GM23248 (cell line): ENCODE data around the gene CAPN9.

Experiments
- EZH2 ChIP-seq: fragments of 200-600 bp; sonication (generic); IDR thresholded peaks from 2 replicates; pipeline ENCODE4 v1.6.1; 2018; ENCODE audit warnings: antibody characterized with exemption, mild to moderate bottlenecking; ENCODE audit not compliant: insufficient read depth, poor library complexity, severe bottlenecking
- EZH2phosphoT487 ChIP-seq: fragments of 200-600 bp; sonication (generic); IDR thresholded peaks from 2 replicates; pipeline ENCODE4 v1.6.1; 2018; ENCODE audit warnings: antibody characterized with exemption, moderate library complexity, mild to moderate bottlenecking, low read depth; ENCODE audit not compliant: insufficient read depth

- TF ChIP-seq EZH2 = no peak
- no peak for TF ChIP-seq EZH2phosphoT487
Observed at GRCh38 chr1:230827801-230828200, 80.6 kb downstream of the CAPN9 start.
